A673 (cell line): Measurements from ENCODE around the gene PACS1. TPM values are rescaled to one million over a fixed set of nuclear protein-coding genes. Genes with fewer than 3 reads are reported as not detected.

Experiments used
- BruUV-seq: library from RNA; stranded (reverse); fragments of 400-500 nt; replicated peaks from 2 replicates; lab custom pipeline; 2021; lab: Mats Ljungman, UMichigan
- CTCF ChIA-PET: fragments of 300-600 bp; sonication (Branson Sonifier 250); formaldehyde crosslinking; loops from one replicate; lab custom pipeline; 2022; ENCODE audit warnings: antibody characterized with exemption; lab: Charles Lee
- POLR2A ChIA-PET: fragments of 300-600 bp; sonication (Branson Sonifier 250); formaldehyde crosslinking; loops from one replicate; lab custom pipeline; 2022; ENCODE audit warnings: antibody characterized with exemption; ENCODE audit not compliant: low non-redundant PET; lab: Charles Lee
- DNase-seq: peaks from one replicate; pipeline ENCODE4 v3.0.0-alpha.2; 2015; ENCODE audit warnings: low spot score
- H3K27ac ChIP-seq: fragments of 200-600 bp; sonication (generic); 2 replicates; pipeline ENCODE4 v1.5.1; 2016; ENCODE audit warnings: mixed run types, low read depth, mild to moderate bottlenecking, mixed read lengths, antibody characterized with exemption, low read length; ENCODE audit not compliant: poor library complexity, severe bottlenecking
- H3K27me3 ChIP-seq: fragments of 200-600 bp; sonication (generic); replicated peaks from 2 replicates; pipeline ENCODE4 v1.6.1; 2017; ENCODE audit warnings: mixed run types, low read depth, mild to moderate bottlenecking, mixed read lengths, antibody characterized with exemption, low read length; ENCODE audit not compliant: insufficient read depth, poor library complexity
- H3K36me3 ChIP-seq: fragments of 200-600 bp; sonication (generic); 2 replicates; pipeline ENCODE4 v1.6.1; 2016; ENCODE audit warnings: mixed run types, mild to moderate bottlenecking, mixed read lengths, antibody characterized with exemption, low read length; ENCODE audit not compliant: insufficient read depth, poor library complexity, severe bottlenecking
- H3K4me1 ChIP-seq: fragments of 200-600 bp; sonication (generic); 2 replicates; pipeline ENCODE4 v1.6.1; 2017; ENCODE audit warnings: mixed run types, mild to moderate bottlenecking, mixed read lengths, antibody characterized with exemption, low read length; ENCODE audit not compliant: insufficient read depth, poor library complexity, severe bottlenecking
- H3K4me3 ChIP-seq: fragments of 200-600 bp; sonication (generic); 2 replicates; pipeline ENCODE4 v1.5.1; 2016; ENCODE audit warnings: low read depth, mixed run types, mild to moderate bottlenecking, mixed read lengths, low read length; ENCODE audit not compliant: poor library complexity, severe bottlenecking
- H3K9me3 ChIP-seq: fragments of 200-600 bp; sonication (generic); 2 replicates; pipeline ENCODE4 v1.6.1; 2016; ENCODE audit warnings: mixed run types, low read depth, mild to moderate bottlenecking, mixed read lengths, antibody characterized with exemption, low read length; ENCODE audit not compliant: poor library complexity, severe bottlenecking
- CTCF ChIP-seq: fragments of 300-800, 200-600 bp; sonication (generic); conservative IDR thresholded peaks from 2 replicates; pipeline ENCODE4 v1.5.1; 2017; ENCODE audit warnings: low read depth, mild to moderate bottlenecking, antibody characterized with exemption, low read length, moderate library complexity, mixed read lengths
- EZH2 ChIP-seq: fragments of 200-600 bp; sonication (generic); IDR thresholded peaks from 2 replicates; pipeline ENCODE4 v1.6.1; 2017; ENCODE audit warnings: borderline replicate concordance, low read depth, mild to moderate bottlenecking, mixed read lengths, antibody characterized with exemption, low read length; ENCODE audit not compliant: poor library complexity, severe bottlenecking
- intact Hi-C: fragments of 100-400 bp; cut with micrococcal nuclease; formaldehyde crosslinking; loops from one replicate; pipeline ENCODE4 v1.10.0; 2022; ENCODE audit not compliant: unreplicated experiment
- total RNA-seq: library from RNA; stranded (reverse); gene quantifications from 2 replicates; pipeline ENCODE4 v1.2.3, GENCODE V29; 2021

Gene PACS1
- total RNA-seq, 1 experiment from 2014 or later, result 75.7 TPM

- Histone ChIP-seq H3K36me3 (no peaks in the 10 kb centered on the region), H3K27me3 (no peaks in the 10 kb centered on the region), H3K4me1 (peaks cover 21% of the 10 kb centered on the region), H3K27ac (no peak overlapping the region), H3K9me3 (no peaks in the 10 kb centered on the region), H3K4me3 (no peak overlapping the region)
- ChIA-PET POLR2A (no interaction called here), CTCF (no interaction called here)
- no peak for TF ChIP-seq EZH2
- no peak for TF ChIP-seq CTCF
- intact Hi-C loops, result no loop called here
- DNase-seq, result no peak
- no TSS peak for BruUV-seq
These were observed 116.4 kb downstream of the PACS1 start for GRCh38 chr11:66186470-66186869.

GRCh38 chr11:66187453-66187852, 117.4 kb downstream of the PACS1 start:
- Histone ChIP-seq H3K36me3 (no peaks in the 10 kb centered on the region), H3K27ac (no peak overlapping the region), H3K9me3 (no peaks in the 10 kb centered on the region), H3K4me3 (no peak overlapping the region), H3K4me1 (peaks cover 21% of the 10 kb centered on the region), H3K27me3 (no peaks in the 10 kb centered on the region)
- intact Hi-C loops, result no loop called here
- DNase-seq, result no peak
- POLR2A ChIA-PET, result interaction anchor here (0.7 kb wide), 1 partner anchor 21 kb away, joined by 3 read pairs; no protein-coding TSS in a partner anchor
- CTCF ChIA-PET, result no interaction called here
- TF ChIP-seq EZH2 (no peak), CTCF (no peak)
- no TSS peak for BruUV-seq

- TF ChIP-seq EZH2 (no peak), CTCF (no peak)
- intact Hi-C loops, result no loop called here
- no peak overlapping the region for H3K4me3 ChIP-seq
- no peaks in the 10 kb centered on the region for H3K27me3 ChIP-seq
- peaks cover 16% of the 10 kb centered on the region for H3K4me1 ChIP-seq
- H3K27ac ChIP-seq, result no peak overlapping the region
- CTCF ChIA-PET, result interaction anchor here (0.6 kb wide), 1 partner anchor 34 kb away, joined by 11 read pairs; no protein-coding TSS in a partner anchor
- H3K36me3 ChIP-seq, result no peaks in the 10 kb centered on the region
- POLR2A ChIA-PET, result no interaction called here
- peak; percentile 36 for DNase-seq
- no peaks in the 10 kb centered on the region for H3K9me3 ChIP-seq
- BruUV-seq, result no TSS peak
These were observed 118.5 kb downstream of the PACS1 start for GRCh38 chr11:66188580-66188979.
